CD4-positive, alpha-beta T cell treated with Interleukin-2 at 100 ng/mL for 4 hours (primary cell): ENCODE data around the gene IER5L.
"Not testable (repeated sequence)": the region's sequence is repeated elsewhere in the genome, so short reads cannot be mapped to it uniquely, and the experiment has no call there.

Source experiments
- DNase-seq: peaks from one replicate; pipeline ENCODE4 v3.0.0-alpha.2; 2020; ENCODE audit warnings: low spot score

IER5L gene

GRCh38 chr9:129138476-129139232 lies 39.4 kb downstream of the IER5L start:
- no peak for DNase-seq

DNA sequence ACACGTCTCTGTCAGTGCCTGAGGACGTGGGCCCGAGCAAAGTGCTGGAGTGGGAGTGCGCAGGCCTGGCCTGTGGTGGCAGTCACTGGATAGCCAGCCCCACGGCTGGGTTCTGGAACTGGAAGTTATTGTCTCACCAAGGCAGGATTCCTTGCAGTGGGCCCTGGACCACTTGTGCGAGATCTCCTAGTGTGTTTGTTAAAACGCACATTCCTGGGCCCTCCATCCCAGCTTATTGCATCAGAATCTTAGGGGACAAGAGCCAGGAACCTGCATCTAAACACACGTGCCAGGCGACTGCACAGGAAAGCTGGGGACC lies 40.0 kb downstream of the IER5L start:
- DNase-seq = no peak

DNA sequence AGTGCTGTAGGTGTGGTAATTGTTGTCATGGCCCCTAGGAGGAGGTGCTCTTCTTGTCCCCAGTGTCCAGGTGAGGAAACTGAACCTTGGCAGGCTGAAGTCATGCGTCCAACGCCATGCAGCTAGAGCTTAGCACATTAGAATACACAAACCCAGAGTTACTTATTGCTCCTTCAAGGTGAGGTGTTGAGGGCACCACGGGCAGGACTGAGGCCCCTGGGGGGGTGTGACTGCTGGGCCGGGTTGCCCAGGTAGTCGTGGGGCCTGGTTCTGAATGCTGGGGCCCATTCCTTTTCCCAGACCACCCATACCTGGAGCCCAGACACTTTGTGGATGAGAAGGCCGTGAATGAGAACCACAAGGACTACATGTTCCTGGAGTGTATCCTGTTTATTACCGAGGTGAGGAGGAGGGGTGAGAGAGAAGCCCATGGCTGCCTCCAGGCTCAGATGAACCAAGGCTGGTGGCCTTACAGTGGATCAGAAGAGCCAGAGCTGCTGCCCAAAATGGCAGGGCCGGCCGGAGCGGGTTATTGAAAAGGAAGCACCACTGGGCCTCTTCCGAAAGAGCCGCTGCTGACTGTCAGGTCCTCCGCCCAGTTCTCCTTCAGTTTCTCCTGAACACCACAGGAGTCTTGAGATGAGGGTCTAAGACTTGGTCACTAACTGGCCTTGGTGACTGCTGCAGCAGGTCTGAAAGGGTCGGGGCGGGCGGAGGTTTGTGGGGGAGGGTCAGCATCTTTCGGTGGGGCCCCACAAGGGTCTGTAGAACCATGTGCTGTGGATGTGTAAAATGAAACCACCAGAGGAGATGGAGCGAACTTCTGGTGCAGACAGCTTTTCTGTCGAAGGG lies 40.5 kb downstream of the IER5L start:
- no peak for DNase-seq

DNA sequence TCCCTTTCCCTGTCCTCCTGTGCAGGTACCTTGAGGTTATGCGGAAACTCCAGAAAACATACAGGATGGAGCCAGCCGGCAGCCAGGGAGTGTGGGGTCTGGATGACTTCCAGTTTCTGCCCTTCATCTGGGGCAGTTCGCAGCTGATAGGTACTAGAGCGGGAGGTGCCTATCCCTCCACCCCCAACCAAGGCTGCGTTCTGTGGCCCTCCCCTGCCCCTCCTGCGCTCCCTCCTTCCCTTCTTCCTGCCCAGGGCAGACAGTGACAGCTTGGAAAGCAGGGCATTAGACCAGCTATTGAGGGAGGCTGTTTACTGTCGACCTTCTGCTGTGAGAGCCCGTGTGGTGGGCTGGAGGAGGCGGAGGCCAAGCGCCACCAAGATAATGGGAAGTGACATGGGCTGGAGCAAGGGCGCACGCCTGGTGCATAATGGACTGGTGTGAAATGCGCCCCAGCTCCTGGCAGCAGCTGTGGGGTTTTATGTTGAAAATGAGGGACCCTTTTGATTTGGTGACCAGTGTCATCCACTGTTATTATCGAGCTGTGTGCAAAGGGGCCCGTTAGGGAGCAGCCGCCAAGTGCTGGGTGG lies 41.5 kb downstream of the IER5L start:
- DNase-seq = no peak

- no peak for DNase-seq
Observed at GRCh38 chr9:129135476-129135875, 42.6 kb downstream of the IER5L start.

- DNase-seq = no peak
Observed at GRCh38 chr9:129133082-129133481, 45.0 kb downstream of the IER5L start.

DNA sequence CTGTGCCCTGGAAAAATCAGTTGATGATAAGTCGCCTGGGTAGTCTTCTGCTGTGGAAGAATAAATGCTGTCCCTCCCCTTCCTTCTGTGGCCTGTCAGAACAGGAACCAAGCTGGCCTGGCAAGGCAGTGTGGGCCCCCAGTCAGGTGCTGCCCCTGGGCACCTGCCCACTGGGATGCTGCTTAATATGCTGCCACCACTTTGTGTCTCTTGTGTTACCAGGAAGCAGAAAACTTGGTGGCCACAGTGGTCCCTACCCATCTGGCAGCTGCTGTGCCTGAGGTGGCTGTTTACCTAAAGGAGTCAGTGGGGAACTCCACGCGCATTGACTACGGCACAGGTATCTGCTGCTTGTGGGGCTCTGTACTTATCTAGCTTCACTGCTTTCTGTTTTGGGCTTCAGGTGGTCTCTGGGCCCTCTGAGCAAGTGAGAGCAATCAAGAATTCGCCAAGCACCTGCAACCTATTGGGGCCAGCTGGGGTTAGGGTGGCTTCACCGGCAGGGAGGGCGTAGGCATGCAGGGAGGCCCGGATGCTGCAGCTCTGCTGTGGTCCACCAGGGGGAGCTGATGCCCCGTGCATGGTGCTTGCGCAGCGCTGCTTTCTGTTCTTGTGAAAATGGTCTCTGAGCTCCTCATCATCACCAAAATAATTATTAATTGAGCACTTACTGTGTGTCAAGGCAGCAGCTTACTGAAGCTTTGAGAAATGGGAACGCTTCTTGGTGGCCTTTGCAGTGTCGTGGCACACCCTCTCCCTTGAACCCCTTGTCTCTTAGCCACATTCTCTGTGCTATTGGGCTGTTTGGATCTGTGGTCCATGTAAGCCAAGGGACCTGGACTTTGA lies 46.5 kb downstream of the IER5L start:
- peak; percentile 89 for DNase-seq

- DNase-seq = no peak
Observed at GRCh38 chr9:129130791-129131190, 47.3 kb downstream of the IER5L start.

GRCh38 chr9:129130271-129130670 lies 47.8 kb downstream of the IER5L start:
- not testable (repeated sequence) for DNase-seq

GRCh38 chr9:129128689-129129088 lies 49.4 kb downstream of the IER5L start:
- no peak for DNase-seq

DNA sequence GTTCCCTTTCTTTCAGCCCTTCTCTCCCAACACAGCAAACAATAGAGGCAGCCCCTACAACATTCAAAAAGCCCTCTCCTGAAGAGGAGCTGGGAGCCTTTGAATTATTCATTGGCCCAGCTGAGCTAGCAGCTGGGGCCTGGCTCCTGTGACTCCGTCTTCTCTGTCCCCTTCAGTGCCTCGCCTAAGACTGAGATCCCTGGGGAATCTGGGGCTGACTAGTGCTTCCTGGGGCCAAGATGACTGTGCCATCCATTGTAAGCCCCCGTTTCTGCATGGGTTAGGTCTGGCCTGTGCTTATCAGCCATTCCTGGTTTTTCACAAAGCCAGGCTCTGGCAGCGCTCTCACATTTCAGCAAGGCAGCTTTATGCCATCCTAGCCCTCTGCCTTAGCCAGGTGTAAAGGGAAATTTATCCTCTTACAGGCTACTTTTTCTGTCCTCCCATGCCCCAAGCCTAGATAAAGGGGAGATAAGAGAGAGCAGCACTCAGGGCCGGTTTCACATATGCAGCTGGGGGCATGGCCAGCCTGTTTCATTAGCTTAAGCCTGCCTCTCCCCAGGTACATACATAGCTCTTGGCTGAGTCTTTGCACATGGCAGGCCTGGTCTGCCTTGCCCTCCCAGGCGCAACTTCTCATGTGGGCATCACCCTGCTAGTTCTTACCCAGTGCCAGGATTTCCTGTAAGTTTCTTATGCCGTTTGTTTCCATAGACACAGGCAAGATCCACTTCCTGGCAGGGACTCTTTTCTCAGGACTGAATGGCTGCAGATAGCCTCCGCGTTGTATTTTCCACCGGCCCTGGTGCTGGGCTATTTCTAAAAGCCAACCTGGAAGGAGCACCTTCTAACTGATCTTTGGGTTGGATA lies 51.1 kb downstream of the IER5L start:
- DNase-seq = no peak
